Keratinocyte (primary cell): ENCODE results near the gene C10orf90.

Experiments
- EZH2 ChIP-seq: IDR thresholded peaks from one replicate; pipeline ENCODE4 v1.6.1; 2012; ENCODE audit warnings: inconsistent platforms, mild to moderate bottlenecking, low read length, moderate library complexity
- TF ChIP-seq, protein P1 (sequence below), 3 experiments: IDR thresholded peaks in 1 of 3; conservative IDR thresholded peaks in 1 of 3; optimal IDR thresholded peaks in 1 of 3; 2 replicates in 2 of 3; 3 replicates in 1 of 3; pipeline versions ENCODE3 to v1.5.1; 2011; ENCODE audit warnings: low read length in 3 of 3, mild to moderate bottlenecking in 3 of 3, moderate library complexity in 2 of 3, control low read depth in 1 of 3, inconsistent platforms in 1 of 3; ENCODE audit not compliant: insufficient read depth in 2 of 3; ENCODE audit errors: extremely low read depth in 1 of 3

DNA sequence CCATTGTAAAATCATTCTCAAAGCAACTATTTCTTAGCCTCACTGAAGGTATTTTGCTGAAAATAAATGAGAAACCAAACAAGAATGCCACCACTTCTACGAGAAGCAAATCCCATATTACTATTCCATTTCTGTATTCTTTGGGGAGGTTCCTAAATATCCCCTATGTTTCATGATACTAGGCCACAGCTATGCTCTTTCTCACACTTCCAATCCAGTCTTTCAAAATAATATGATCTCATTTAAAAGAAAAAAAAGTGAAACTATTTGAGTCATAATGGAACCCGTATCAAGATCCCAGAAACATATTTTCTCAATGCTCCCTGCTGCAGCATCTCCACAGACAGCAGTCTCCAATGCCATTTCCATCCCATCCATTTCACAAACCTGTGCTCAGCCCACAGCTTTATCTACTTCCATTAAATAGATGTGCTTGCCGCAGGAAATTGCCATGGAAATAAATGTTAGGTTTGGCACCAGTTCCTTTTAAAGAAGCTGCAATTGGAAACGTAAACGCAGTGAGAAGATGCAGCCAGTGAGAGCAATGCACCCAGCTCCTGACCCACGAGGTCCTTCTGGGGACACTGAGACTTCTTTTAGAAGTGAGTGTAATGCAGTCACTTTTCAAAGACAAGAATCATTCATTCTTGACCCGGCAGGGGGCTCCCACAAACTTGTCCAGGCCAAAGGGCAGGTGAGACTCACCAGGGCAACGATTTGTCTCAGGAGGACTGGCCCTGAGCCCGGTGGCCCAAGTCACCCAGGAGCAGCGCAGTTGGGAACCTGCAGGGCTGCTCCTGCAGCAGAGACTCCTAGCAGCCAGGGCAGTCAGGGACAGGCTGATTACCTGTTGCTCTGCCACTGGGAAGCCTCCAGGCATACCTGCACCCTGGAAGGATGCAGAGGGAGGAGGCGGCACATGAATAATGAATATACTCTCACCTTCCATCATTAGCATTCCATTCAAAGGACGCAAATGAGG is 99.6 kb downstream of the C10orf90 start:
- TF ChIP-seq, protein P1, sequence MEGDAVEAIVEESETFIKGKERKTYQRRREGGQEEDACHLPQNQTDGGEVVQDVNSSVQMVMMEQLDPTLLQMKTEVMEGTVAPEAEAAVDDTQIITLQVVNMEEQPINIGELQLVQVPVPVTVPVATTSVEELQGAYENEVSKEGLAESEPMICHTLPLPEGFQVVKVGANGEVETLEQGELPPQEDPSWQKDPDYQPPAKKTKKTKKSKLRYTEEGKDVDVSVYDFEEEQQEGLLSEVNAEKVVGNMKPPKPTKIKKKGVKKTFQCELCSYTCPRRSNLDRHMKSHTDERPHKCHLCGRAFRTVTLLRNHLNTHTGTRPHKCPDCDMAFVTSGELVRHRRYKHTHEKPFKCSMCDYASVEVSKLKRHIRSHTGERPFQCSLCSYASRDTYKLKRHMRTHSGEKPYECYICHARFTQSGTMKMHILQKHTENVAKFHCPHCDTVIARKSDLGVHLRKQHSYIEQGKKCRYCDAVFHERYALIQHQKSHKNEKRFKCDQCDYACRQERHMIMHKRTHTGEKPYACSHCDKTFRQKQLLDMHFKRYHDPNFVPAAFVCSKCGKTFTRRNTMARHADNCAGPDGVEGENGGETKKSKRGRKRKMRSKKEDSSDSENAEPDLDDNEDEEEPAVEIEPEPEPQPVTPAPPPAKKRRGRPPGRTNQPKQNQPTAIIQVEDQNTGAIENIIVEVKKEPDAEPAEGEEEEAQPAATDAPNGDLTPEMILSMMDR (optimal IDR thresholded peaks at IDR 0.05 in 1 of 3, IDR thresholded peaks at IDR 0.05 in 1 of 3, conservative IDR thresholded peaks at IDR 0.05 in 1 of 3; ENCODE audit: extremely low read depth in 1 of 3, insufficient read depth in 2 of 3, low read length in 3 of 3): no peak
- TF ChIP-seq EZH2: no peak
